Suppressor macrophage treated with lipopolysaccharide for 1 hour (primary cell): Measurements from ENCODE around the gene MED17.

Experiments used
- DNase-seq, 3 donors: peaks; one replicate each; pipeline ENCODE4 v3.0.0-alpha.2; 2020 to 2022

Gene MED17

DNA sequence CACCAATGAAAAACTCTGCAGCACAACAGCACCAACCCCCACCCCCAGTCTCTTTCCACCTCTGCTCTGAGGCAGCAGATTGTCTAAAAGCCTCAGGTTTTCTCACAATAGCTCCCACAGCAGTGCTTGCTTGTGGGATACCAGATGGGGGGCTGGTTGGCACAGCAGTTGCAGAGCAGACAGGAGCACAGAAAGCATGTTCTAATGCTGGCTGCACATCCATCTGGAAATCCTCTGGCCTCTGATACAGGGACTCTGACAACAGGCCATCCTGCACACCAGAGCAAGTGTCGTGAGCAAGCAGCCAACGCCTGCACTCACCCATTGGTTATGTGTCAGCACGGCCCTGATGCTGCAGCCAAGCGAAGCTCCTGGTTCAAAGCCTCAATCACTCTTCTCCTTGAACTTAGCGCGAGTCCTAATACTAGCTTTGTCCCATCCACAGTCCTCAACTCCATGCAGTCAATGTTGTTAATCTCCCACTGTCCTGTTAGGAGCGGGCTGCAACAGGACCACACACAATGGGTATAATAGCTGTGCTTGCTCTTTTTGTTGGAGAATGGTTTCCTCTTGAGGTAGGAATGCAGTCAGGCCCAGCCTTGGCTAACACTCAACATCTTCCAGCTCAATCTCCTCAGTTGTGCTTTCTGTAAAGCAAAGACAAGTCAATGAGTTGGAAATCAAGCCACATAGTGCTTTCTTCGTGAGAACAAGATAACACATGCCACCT, 36.0 kb downstream of the MED17 start:
- DNase-seq, result no peak

DNA sequence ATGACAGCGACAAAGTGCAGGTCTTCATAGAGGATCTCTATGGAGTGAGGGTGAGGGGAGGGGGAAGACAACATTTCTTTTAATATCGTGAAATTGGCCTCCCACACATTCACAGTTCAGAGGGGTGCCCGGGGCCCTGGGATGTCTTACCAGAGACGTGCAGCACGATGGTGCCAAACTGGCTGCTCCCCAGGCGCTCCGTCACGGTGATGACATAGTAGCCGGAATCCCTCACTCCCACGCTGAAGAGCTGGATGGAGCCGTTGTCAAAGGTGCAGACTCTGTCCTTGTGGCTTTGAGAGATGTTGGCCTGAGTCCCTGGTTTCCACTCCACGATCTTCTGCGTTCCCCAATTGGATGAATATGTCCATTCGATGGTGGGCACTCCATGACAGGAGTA, 36.8 kb downstream of the MED17 start:
- no peak for DNase-seq

GRCh38 chr11:93821617-93822016, 37.5 kb downstream of the MED17 start:
- no peak for DNase-seq

DNA sequence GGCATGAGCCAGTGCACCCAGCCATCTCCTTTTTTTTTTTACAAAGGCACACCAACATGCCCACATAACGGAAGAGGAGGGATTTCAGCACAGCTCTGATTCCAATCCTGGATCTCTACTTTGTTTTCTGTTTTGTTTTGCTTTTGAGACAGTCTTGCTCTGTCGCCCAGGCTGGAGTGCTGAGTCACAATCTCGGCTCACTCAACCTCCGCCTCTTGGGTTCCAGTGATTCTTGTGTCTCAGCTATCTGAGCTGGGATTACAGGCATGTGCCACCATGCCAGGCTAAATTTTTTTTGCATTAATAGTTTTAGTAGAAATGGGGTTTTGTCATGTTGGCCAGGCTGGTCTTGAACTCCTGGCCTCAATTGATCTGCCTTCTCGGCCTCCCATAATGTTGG, 38.3 kb downstream of the MED17 start:
- no peak for DNase-seq

- no peak for DNase-seq
Measured at GRCh38 chr11:93823210-93823609, 39.1 kb downstream of the MED17 start.

DNA sequence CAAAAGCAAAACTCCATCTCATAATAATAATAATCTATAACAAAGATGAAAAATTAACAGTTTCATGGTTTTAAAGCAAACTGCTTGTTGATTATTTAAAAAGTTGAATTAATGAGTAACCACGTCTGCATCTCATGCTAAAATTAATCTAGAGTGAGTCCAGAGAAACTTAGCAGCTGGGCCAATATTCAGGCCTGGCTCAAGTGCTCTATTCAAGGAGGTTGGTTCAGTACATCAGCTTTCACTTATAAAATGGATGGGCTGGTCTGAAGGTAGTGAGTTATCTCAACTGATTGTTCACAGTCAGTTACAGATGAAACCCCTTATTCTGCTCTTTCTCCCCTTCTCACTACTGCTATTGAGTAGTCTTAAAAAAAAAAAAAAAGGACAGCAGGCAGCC, 43.3 kb downstream of the MED17 start:
- DNase-seq, result no peak

DNA sequence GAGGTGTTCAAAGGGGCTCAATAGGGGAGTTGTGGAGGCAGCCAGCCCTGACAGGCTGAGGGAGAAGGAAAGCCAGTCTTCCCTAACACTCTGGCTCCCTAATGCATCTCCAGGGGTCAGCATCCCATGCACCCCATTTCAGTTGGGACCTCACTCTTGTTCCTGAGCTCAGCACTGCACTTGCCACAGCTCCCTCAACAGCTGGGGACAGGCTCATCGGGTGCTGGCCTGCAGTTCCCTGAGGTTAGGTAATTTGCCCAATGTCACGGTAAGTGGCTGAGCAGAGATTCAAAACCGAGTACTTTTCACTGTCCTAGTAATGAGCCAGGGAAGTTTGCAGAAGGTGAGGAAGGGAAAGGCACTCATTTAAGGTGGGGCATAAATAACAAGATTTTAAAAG, 45.5 kb downstream of the MED17 start:
- no peak for DNase-seq

DNA sequence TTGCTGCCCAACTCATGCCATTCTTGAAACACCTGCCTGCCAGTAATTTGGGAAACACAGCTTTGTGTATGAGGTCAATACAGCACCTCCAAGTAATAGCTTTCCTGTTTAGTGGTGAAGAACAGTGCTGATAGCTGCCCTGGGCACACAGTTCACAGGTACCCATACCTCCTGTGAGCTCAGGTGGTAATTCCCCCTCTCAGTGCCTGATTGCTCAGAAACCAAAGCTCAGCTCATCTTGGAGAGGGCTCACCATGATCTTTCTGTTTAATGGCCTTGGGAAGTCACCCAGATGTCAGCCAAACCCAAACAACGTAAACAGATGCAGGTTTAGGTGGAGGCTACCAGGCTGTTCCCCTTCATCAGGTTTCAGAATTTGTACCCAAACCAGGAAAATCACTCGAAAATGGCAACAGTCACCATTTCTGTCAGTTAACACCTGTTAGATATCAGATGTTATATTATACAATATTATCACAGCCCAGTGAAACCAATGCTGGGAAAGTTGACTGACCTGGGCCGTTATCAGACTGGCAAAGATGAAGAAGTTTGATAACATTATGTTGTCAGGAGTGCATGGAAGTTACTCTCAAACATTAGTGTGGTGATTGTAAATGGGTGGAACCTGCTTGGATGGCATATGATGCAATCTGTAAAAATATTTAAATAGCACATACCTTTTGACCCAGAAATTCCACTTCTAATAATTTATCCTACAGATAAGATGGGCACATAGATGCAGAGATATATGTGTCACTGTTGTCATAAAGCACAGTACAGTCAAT, 47.5 kb downstream of the MED17 start:
- no peak for DNase-seq

- no peak for DNase-seq
Measured at GRCh38 chr11:93832780-93833179, 48.7 kb downstream of the MED17 start.

GRCh38 chr11:93838967-93839366, 54.9 kb downstream of the MED17 start:
- no peak for DNase-seq

DNA sequence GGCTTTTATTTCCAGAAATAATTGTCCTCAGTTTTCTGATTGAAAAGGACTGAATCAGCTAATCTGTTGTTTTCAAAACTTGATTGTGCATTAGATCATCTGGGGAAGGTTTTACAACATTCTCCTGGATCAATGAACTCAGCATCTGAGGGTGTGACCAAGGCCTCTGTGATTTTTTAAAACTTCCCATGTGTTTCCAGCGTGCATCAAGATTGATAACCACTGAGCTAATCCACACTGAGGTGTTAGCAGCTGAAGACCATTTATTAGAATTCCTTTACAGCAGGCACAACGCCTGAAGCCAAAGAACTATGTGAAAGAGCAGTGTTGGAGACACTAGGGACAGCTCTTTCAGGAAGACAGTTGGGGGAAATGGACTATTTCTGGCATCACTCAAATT, 56.1 kb downstream of the MED17 start:
- no peak for DNase-seq

DNA sequence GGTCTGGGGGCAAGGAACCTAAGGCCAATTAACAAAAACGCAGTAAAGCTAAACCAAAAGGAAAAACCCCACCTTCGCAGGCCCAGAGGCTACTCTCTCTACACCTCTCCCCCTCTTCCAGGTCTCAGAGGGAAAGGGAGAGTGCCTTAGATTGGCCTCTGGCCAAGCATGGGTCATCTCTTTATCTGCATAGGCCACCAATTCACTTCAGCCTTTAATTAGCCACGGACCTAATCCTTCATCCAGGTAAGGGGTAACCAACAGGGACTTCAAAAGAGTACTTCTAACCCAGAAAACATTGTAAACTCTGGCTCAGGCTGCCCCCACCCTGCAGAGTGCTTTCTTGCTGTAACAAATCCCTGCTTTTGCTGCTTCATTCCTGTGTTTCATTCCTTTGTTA, 56.9 kb downstream of the MED17 start:
- no peak for DNase-seq

DNA sequence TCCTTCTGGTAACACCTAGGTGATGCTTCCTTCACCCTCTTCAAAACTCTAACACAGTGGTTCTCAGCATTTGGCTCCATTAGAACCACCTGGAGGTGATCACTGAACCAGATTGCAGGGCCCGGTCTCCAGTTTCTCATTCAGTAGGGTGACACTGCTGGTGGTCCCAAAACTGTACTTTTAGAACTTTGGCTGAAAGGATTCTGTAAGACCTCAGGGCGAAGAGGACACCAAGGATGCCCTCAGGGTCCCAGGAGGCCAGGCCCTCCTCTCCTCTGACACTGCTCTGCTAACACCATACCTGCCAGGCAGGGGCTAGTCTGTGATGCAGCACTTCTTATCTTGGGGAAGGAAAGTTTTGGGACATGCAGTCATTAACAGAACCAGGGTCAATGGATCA, 57.4 kb downstream of the MED17 start:
- DNase-seq, result no peak

- DNase-seq, result no peak
Measured at GRCh38 chr11:93842034-93842433, 58.0 kb downstream of the MED17 start.

DNA sequence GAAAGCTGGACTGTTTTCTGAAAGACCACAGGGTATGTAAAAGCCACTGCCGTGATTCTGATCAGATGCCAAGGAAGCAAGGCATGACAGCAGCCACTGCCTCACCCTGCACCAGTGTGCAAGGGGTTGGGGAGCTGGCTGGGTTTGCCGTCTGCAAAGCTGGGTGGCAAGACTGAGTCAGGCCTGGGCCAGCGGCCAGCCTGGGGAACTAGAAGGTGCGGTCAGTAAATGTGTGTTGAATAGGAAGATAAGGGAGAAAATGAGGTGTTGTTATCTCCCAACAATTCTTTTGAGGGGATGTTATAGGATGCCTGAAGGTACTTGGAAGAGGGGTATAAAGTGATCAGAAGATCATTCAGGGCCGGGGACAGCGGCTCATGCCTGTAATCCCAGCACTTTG, 58.4 kb downstream of the MED17 start:
- no peak for DNase-seq

DNA sequence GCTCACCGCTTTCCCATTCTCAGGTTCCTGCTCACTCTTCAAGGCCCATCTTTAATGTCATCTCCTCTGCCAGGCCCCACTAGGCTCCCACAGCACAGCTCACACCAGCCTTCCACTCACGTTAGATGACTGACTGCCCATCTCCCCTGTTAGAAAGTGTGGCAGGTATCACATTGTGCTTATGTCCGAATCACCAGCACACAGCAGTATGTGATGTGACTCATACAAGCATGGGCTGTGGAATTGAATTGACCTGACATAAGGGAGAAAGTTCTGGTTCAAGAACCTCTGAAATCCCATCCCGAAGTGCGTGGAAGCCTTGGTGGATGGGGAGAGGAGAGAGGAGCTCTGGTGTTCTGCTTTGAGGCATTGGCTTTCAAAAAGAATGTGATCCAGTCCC, 59.8 kb downstream of the MED17 start:
- no peak for DNase-seq

DNA sequence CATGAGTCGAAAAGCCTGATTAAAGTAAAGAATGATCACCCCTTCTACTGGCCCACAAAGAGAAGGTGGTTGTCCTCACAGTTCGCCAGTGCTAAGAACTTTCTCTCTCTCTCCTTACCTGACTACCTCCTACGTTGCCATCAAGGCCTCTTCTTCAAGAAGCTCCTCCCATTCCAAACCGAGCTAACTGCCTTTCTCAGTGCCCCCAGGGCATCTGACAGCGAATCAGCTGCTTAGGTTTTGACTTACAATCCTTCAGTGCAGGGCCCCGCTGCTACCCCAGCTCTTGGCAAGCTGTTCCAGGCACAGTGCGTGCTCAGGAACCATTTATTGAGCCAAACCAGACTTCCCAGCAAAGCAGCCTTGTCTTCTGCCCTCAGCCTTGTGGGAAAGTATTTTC, 60.5 kb downstream of the MED17 start:
- DNase-seq, result no peak

DNA sequence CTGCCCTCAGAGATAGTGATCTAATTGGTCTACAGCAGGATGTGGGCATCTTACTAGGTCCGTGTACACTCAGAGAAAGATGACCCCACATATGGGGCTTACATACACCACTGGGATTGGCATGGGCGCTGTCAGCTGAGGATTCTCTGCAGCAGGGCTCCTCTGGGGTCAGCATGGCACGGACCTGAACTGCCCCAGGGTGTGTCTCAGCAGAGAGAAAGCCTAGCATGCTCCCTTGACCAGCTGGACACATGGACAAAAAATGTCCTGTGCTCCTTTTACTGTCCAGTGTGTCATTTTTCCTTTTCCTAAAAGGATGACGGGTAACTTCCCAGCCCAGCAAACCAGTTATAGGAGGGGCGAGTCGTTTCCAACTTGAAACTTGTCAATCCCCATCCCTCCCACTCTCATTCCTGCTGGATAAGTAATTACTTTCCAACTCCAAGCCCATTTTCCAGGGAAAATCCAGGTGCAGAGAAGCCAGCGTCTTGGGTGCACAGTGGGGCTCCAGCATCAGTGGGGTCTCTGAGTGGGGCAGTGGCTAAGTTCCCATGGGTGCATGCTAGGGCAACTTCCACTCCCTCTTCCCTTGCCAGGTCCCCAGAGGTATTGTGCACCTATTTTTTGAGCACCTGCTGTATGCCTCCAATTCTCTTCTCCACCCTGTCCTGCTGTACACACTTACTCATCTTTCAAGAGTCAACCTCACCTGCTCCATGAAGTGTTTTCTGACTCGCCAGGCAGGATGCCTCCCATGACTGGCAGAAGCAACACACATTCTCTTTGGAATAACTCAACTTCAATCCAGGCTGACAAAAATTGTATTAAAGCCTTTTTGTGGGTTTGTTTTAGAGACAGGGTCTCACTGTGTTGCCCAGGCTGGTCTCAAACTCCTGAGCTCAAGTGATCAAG, 61.4 kb downstream of the MED17 start:
- no peak for DNase-seq

- no peak for DNase-seq
Measured at GRCh38 chr11:93846411-93846810, 62.3 kb downstream of the MED17 start.

GRCh38 chr11:93849201-93849600, 65.1 kb downstream of the MED17 start:
- no peak for DNase-seq

- peak in 2 of 3 donors; percentile 6 to 7 for DNase-seq
Measured at GRCh38 chr11:93849751-93850593, 65.9 kb downstream of the MED17 start.

DNA sequence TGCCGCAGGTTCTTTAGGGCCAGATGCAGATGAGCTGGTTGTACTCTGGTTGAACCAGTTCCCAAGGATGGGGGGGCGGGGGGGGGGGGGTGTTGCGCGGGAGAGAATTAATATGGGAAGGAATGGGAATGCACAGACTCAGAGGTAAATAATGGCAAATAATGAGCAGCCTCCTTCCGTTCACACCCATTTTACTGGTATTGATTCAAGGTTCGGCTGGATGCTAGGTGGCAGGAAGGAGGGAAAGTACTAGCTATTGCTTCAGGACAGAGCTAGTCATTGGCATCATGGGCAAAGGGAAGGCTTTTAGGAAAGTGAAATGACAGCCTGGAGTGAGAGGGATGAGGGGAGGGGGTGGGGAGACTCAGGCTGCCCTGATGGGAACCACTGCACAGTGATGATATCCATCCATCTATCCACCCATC, 66.5 kb downstream of the MED17 start, which contains the start of gene VSTM5:
Gene VSTM5, minus strand, starts transcription at position 25 of the 425 bp plus-strand sequence. CDS start 116 bp downstream, outside the sequence.
- DNase-seq, result no peak
